ENCODE data around the gene HSPA12A. TPM values are rescaled to one million over a fixed set of nuclear protein-coding genes. Genes with fewer than 3 reads are reported as not detected.

Gene HSPA12A
- total and polyA plus RNA-seq, 2 of the 13 experiments (the other 11 are each of a cell fraction or from before 2014, with no cell fraction given), result 6.4 to 13.6 TPM

- Histone ChIP-seq H3K27ac (ENCODE audit: extremely low read length, insufficient read depth, low read length) (no peak overlapping the region), H3K79me2 (ENCODE audit: insufficient read depth, low read length) (no peaks in the 10 kb centered on the region), H3K9ac (ENCODE audit: insufficient read depth, low read depth, low read length) (no peak overlapping the region), H3K4me2 (ENCODE audit: low read depth, low read length) (no peak overlapping the region), H3K9me3 (ENCODE audit: low read length) (no peaks in the 10 kb centered on the region), H3K27me3 (ENCODE audit: control insufficient read depth in 1 of 2, insufficient read depth in 2 of 2, low read length in 2 of 2) (no peaks in the 10 kb centered on the region), H3K4me1 (ENCODE audit: insufficient read depth, low read length) (no peaks in the 10 kb centered on the region), H2AFZ (ENCODE audit: low read length) (no peak overlapping the region), H3K4me3 (replicated peaks in 1 of 3; ENCODE audit: insufficient read depth in 1 of 3, low read depth in 2 of 3, low read length in 3 of 3) (no peak overlapping the region), H4K20me1 (ENCODE audit: insufficient read depth, low read length) (no peaks in the 10 kb centered on the region), H3K36me3 (replicated peaks in 1 of 2; ENCODE audit: control insufficient read depth in 1 of 2, insufficient read depth in 2 of 2, low read length in 2 of 2) (no peaks in the 10 kb centered on the region)
- BruUV-seq (replicated peaks), result no TSS peak
- intact Hi-C loops (cut with micrococcal nuclease; ENCODE audit: unreplicated experiment) (no loop called here), in situ Hi-C loops (cut with HindIII; ENCODE audit: extremely low pct_ligation_motif_present, low pct_unique_long_range_greater_than_20kb) (no loop called here)
- ATAC-seq (no peak), FAIRE-seq (no peak), DNase-seq (ENCODE audit: low spot score) (no peak)
- CTCF ChIA-PET (ENCODE audit: low intra/inter-chr PET ratio, low total read pairs), result no interaction called here
- WGBS (ENCODE audit: low lambda C conversion rate), result 55% methylated on average over 2 of the region's 2 CpGs
- POLR2A ChIA-PET, result no interaction called here
- TF ChIP-seq DZIP1 (CRISPR knock-in tag; IDR thresholded peaks at IDR 0.05) (no peak), ZSCAN25 (CRISPR knock-in tag; IDR thresholded peaks at IDR 0.05) (no peak), ZNF44 (CRISPR knock-in tag; IDR thresholded peaks at IDR 0.05) (no peak), KLF9 (CRISPR knock-in tag; IDR thresholded peaks at IDR 0.05; ENCODE audit: low read depth) (no peak), ZNF883 (CRISPR knock-in tag; IDR thresholded peaks at IDR 0.05; ENCODE audit: not compliant biosample characterization) (no peak), ZNF569 (CRISPR knock-in tag; IDR thresholded peaks at IDR 0.05; ENCODE audit: borderline replicate concordance) (no peak), ZBTB21 (CRISPR knock-in tag; IDR thresholded peaks at IDR 0.05) (no peak), TMF1 (CRISPR knock-in tag; IDR thresholded peaks at IDR 0.05; ENCODE audit: low read depth) (no peak), ZNF160 (CRISPR knock-in tag; IDR thresholded peaks at IDR 0.05) (no peak), ZUFSP (CRISPR knock-in tag; IDR thresholded peaks at IDR 0.05; ENCODE audit: borderline replicate concordance) (no peak), IRF2 (CRISPR knock-in tag; IDR thresholded peaks at IDR 0.05) (no peak)
Observed at GRCh38 chr10:116630020-116630419, 112.3 kb downstream of the HSPA12A start.
